Panc1 (cell line): ENCODE data around the gene PRKAR2B. TPM values are rescaled to one million over a fixed set of nuclear protein-coding genes. Genes with fewer than 3 reads are reported as not detected.

ENCODE experiments used
- ATAC-seq: fragments of 200-7000 bp; cut with Tn5 transposase; 2 replicates; pipeline ENCODE4 v1.9.1; 2020; ENCODE audit warnings: mild to moderate bottlenecking, moderate library complexity
- BruUV-seq: library from RNA; stranded (reverse); fragments of 400-500 nt; replicated peaks from 2 replicates; lab custom pipeline; 2021; lab: Mats Ljungman, UMichigan
- CTCF ChIA-PET: fragments of 300-600 bp; sonication (Branson Sonifier 250); formaldehyde crosslinking; loops from one replicate; lab custom pipeline; 2022; ENCODE audit warnings: antibody characterized with exemption; lab: Charles Lee
- POLR2A ChIA-PET: fragments of 300-600 bp; sonication (Branson Sonifier 250); formaldehyde crosslinking; loops from one replicate; lab custom pipeline; 2022; ENCODE audit warnings: antibody characterized with exemption; lab: Charles Lee
- DNase-seq: peaks from one replicate; pipeline ENCODE4 v3.0.0-alpha.2; 2010; ENCODE audit warnings: low read depth, low spot score
- H3K27ac ChIP-seq: 2 replicates; pipeline ENCODE4 v1.5.1; 2011; ENCODE audit warnings: mild to moderate bottlenecking, low read length, inconsistent platforms
- H3K27me3 ChIP-seq: fragments of 200-500 bp; sonication (Bioruptor generic); 2 replicates; pipeline ENCODE4 v1.6.0; 2014; ENCODE audit warnings: low read length, inconsistent platforms; ENCODE audit not compliant: control insufficient read depth, insufficient read depth
- H3K36me3 ChIP-seq: fragments of 200-500 bp; sonication (Bioruptor generic); 2 replicates; pipeline ENCODE4 v1.5.1; 2014; ENCODE audit warnings: inconsistent platforms, mild to moderate bottlenecking, low read length, moderate library complexity; ENCODE audit not compliant: control insufficient read depth, insufficient read depth
- H3K4me1 ChIP-seq: 2 replicates; pipeline ENCODE4 v1.5.1; 2011; ENCODE audit warnings: inconsistent platforms, mild to moderate bottlenecking, low read length, moderate library complexity; ENCODE audit not compliant: control insufficient read depth, insufficient read depth
- H3K4me3 ChIP-seq, 2 experiments: 2 replicates each; pipeline ENCODE4 v1.5.1; 2011 to 2012; ENCODE audit warnings: low read depth in 2 of 2, low read length in 2 of 2, mild to moderate bottlenecking in 2 of 2, inconsistent platforms in 1 of 2, moderate library complexity in 1 of 2
- H3K9me3 ChIP-seq: fragments of 200-500 bp; sonication (Bioruptor generic); 2 replicates; pipeline ENCODE4 v1.5.1; 2014; ENCODE audit warnings: low read depth, mild to moderate bottlenecking, inconsistent platforms, low read length, moderate library complexity; ENCODE audit not compliant: control insufficient read depth, insufficient read depth
- CTCF ChIP-seq: fragments of 450-650 bp; IDR thresholded peaks from 2 replicates; pipeline ENCODE4 v1.5.1; 2017; ENCODE audit warnings: mild to moderate bottlenecking
- POLR2AphosphoS5 ChIP-seq: IDR thresholded peaks from 2 replicates; pipeline ENCODE4 v1.6.1; 2012; ENCODE audit warnings: mild to moderate bottlenecking, low read depth, low read length, moderate library complexity
- REST ChIP-seq, 2 experiments: IDR thresholded peaks; 2 replicates each; pipeline ENCODE4 v1.6.1; 2011 to 2012; ENCODE audit warnings: low read depth in 2 of 2, control low read depth in 1 of 2, low read length in 1 of 2, mild to moderate bottlenecking in 1 of 2, moderate library complexity in 1 of 2; ENCODE audit not compliant: insufficient read depth in 1 of 2
- SIN3A ChIP-seq: IDR thresholded peaks from 2 replicates; pipeline ENCODE4 v1.6.1; 2012; ENCODE audit warnings: low read depth, mild to moderate bottlenecking, low read length, moderate library complexity, borderline replicate concordance; ENCODE audit not compliant: insufficient read depth
- TCF7L2 ChIP-seq: IDR thresholded peaks from 2 replicates; pipeline ENCODE4 v1.6.1; 2011; ENCODE audit warnings: mild to moderate bottlenecking, low read depth, low read length, inconsistent platforms
- in situ Hi-C: cut with HindIII; loops from 2 replicates; pipeline ENCODE4 v1.10.0; 2016; ENCODE audit warnings: low sequenced_read_pairs, low pct_unique_long_range_greater_than_20kb
- intact Hi-C: fragments of 100-400 bp; cut with micrococcal nuclease; formaldehyde crosslinking; loops from one replicate; pipeline ENCODE4 v1.10.0; 2022; ENCODE audit not compliant: unreplicated experiment
- total RNA-seq: library from RNA; stranded (reverse); gene quantifications from one replicate; pipeline ENCODE4 v1.2.1, GENCODE V29; 2021; ENCODE audit not compliant: unreplicated experiment

The PRKAR2B gene
- total RNA-seq, 1 experiment from 2014 or later = 0.51 TPM

- POLR2A ChIA-PET = no interaction called here
Measured at GRCh38 chr7:107157091-107157490, 112.6 kb downstream of the PRKAR2B start.

GRCh38 chr7:107158028-107158427, 113.5 kb downstream of the PRKAR2B start:
- intact Hi-C loops (no loop called here), in situ Hi-C loops (no loop called here)
- no TSS peak for BruUV-seq
- POLR2A ChIA-PET = no interaction called here
- TF ChIP-seq TCF7L2 = no peak
- no peak for TF ChIP-seq POLR2AphosphoS5
- Histone ChIP-seq H3K4me3 (no peak overlapping the region), H3K9me3 (no peaks in the 10 kb centered on the region), H3K4me1 (no peaks in the 10 kb centered on the region), H3K36me3 (no peaks in the 10 kb centered on the region), H3K27me3 (peaks cover 11% of the 10 kb centered on the region; the same call in 1 of the 2 replicates), H3K27ac (no peak overlapping the region)
- no peak for ATAC-seq
- CTCF ChIA-PET = no interaction called here
- no peak for DNase-seq

More at GRCh38 chr7:107157091-107157490, 112.6 kb downstream of the PRKAR2B start:
- TF ChIP-seq TCF7L2 = no peak
- TF ChIP-seq REST (IDR thresholded peaks at IDR 0.05; ENCODE audit: insufficient read depth in 1 of 2, low read depth in 2 of 2, low read length in 1 of 2) = no peak
- TF ChIP-seq POLR2AphosphoS5 = no peak
- TF ChIP-seq CTCF = no peak
- no peak for TF ChIP-seq SIN3A
- intact Hi-C loops (no loop called here), in situ Hi-C loops (no loop called here)
- no peak overlapping the region for H3K27ac ChIP-seq
- peaks cover 9% of the 10 kb centered on the region; the same call in 1 of the 2 replicates for H3K27me3 ChIP-seq
- CTCF ChIA-PET = no interaction called here
- no peaks in the 10 kb centered on the region for H3K9me3 ChIP-seq
- H3K4me1 ChIP-seq = no peaks in the 10 kb centered on the region
- no peaks in the 10 kb centered on the region for H3K36me3 ChIP-seq
- no TSS peak for BruUV-seq
- H3K4me3 ChIP-seq = no peak overlapping the region
- DNase-seq (no peak), ATAC-seq (no peak)

- POLR2A ChIA-PET = no interaction called here
- Histone ChIP-seq H3K27ac (no peak overlapping the region), H3K36me3 (no peaks in the 10 kb centered on the region), H3K4me3 (no peak overlapping the region), H3K4me1 (no peaks in the 10 kb centered on the region), H3K27me3 (peaks cover 16% of the 10 kb centered on the region; the same call in 1 of the 2 replicates), H3K9me3 (no peaks in the 10 kb centered on the region)
- in situ Hi-C loops = no loop called here
- ATAC-seq (no peak), DNase-seq (no peak)
- intact Hi-C loops = no loop called here
- CTCF ChIA-PET = no interaction called here
- no TSS peak for BruUV-seq
- TF ChIP-seq POLR2AphosphoS5 (no peak), TCF7L2 (no peak), CTCF (no peak), REST (IDR thresholded peaks at IDR 0.05; ENCODE audit: insufficient read depth in 1 of 2, low read depth in 2 of 2, low read length in 1 of 2) (no peak), SIN3A (no peak)
Measured at GRCh38 chr7:107160389-107160788, 115.9 kb downstream of the PRKAR2B start.
